ENCODE measurements around the gene FRYL. TPM values are rescaled to one million over a fixed set of nuclear protein-coding genes. Genes with fewer than 3 reads are reported as not detected.
A peak's percentile ranks its signal among the peaks of the same experiment; 100 is the strongest.

FRYL gene
- total RNA-seq, 1 donor from 2014 or later: 50.0 TPM

DNA sequence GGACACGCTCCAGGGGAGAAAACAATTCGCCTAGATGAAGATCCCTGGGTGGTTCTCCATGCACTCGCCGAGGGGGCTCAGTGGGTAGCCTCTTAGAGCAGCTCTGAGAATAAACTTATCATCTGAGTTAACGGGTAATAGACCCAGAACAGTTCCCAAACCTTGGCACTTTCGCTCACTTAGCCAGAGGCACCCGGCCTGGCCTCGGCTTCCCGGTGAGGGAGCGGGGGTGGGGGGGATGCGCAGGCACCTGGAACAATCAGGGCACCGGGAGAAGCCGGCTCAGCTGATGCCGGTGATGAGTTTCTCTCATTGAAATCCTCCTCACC lies 290.4 kb downstream of the FRYL start:
- Mint-ChIP-seq H3K9me3 (no peaks in the 10 kb centered on the region), H3K36me3 (peaks cover 6% of the 10 kb centered on the region), H3K27ac (no peak overlapping the region), H3K4me3 (peak overlapping the region; percentile 78), H3K27me3 (peaks cover 75% of the 10 kb centered on the region), H3K4me1 (ENCODE audit: unreplicated experiment) (no peaks in the 10 kb centered on the region)
- TF ChIP-seq, protein P1, sequence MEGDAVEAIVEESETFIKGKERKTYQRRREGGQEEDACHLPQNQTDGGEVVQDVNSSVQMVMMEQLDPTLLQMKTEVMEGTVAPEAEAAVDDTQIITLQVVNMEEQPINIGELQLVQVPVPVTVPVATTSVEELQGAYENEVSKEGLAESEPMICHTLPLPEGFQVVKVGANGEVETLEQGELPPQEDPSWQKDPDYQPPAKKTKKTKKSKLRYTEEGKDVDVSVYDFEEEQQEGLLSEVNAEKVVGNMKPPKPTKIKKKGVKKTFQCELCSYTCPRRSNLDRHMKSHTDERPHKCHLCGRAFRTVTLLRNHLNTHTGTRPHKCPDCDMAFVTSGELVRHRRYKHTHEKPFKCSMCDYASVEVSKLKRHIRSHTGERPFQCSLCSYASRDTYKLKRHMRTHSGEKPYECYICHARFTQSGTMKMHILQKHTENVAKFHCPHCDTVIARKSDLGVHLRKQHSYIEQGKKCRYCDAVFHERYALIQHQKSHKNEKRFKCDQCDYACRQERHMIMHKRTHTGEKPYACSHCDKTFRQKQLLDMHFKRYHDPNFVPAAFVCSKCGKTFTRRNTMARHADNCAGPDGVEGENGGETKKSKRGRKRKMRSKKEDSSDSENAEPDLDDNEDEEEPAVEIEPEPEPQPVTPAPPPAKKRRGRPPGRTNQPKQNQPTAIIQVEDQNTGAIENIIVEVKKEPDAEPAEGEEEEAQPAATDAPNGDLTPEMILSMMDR (conservative IDR thresholded peaks at IDR 0.05): no peak
- DNase-seq (ENCODE audit: extremely low spot score, unreplicated experiment): no peak

DNA sequence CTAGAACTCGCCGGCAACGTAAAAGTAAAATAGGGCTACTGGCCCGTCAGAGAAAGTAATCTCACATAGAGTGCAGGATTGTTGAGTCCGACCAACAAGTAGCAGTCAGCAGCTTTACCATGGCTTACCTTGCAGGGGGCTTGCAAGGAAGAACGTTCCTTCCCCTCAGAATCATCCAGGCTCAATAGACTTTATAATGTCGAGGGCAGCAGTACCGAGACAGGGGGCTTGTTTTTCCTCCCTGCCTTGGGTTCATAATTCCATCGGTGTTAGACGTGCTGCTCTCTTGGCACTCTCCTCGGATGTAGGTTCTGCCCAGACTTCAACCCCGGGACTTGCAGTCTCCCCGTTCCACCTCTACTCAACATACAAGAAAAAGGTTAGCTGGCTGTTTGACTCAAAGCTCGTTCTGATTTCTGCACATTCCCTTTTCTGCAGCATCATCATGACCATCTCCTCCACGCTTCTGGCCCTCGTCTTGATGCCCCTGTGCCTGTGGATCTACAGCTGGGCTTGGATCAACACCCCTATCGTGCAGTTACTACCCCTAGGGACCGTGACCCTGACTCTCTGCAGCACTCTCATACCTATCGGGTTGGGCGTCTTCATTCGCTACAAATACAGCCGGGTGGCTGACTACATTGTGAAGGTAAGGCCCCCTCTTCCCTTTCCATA lies 295.4 kb downstream of the FRYL start:
- H3K36me3 Mint-ChIP-seq: peaks cover 6% of the 10 kb centered on the region
- DNase-seq (ENCODE audit: extremely low spot score, unreplicated experiment): no peak
- peak overlapping the region; percentile 32 for H3K27ac Mint-ChIP-seq
- peak overlapping the region; percentile 82 for H3K4me3 Mint-ChIP-seq
- H3K4me1 Mint-ChIP-seq (ENCODE audit: unreplicated experiment): peaks cover 6% of the 10 kb centered on the region
- H3K27me3 Mint-ChIP-seq: peaks cover 79% of the 10 kb centered on the region
- TF ChIP-seq, protein P1 (conservative IDR thresholded peaks at IDR 0.05): no peak
- no peaks in the 10 kb centered on the region for H3K9me3 Mint-ChIP-seq

DNA sequence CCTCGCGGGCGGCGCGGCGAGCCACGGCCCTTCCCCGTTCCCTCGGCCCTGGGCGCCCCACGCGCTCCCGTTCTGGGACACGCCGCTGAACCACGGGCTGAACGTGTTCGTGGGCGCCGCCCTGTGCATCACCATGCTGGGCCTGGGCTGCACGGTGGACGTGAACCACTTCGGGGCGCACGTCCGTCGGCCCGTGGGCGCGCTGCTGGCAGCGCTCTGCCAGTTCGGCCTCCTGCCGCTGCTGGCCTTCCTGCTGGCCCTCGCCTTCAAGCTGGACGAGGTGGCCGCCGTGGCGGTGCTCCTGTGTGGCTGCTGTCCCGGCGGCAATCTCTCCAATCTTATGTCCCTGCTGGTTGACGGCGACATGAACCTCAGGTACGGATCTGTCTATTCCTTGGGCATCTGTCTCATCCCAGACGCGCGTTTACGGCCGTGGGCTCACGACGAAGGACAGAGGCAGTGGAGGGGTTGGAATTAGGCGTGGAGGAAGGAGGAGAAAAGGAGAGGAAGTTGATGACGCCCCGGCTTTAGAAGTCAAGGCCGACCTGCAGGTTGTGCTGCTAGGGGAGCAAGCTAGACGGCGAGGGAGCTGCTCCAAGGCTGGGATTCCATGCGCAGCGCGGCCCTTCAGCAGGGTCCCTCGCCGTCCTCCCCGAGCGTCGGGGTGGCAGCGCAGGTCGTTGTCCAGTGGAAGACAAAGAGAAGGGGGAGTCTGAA lies 296.1 kb downstream of the FRYL start:
- Mint-ChIP-seq H3K27me3 (peaks cover 72% of the 10 kb centered on the region), H3K27ac (peak overlapping the region; percentile 32), H3K9me3 (no peaks in the 10 kb centered on the region), H3K4me1 (ENCODE audit: unreplicated experiment) (peaks cover 6% of the 10 kb centered on the region), H3K4me3 (peak overlapping the region; percentile 82), H3K36me3 (peaks cover 6% of the 10 kb centered on the region)
- TF ChIP-seq, protein P1 (conservative IDR thresholded peaks at IDR 0.05): no peak
- no peak for DNase-seq (ENCODE audit: extremely low spot score, unreplicated experiment)

DNA sequence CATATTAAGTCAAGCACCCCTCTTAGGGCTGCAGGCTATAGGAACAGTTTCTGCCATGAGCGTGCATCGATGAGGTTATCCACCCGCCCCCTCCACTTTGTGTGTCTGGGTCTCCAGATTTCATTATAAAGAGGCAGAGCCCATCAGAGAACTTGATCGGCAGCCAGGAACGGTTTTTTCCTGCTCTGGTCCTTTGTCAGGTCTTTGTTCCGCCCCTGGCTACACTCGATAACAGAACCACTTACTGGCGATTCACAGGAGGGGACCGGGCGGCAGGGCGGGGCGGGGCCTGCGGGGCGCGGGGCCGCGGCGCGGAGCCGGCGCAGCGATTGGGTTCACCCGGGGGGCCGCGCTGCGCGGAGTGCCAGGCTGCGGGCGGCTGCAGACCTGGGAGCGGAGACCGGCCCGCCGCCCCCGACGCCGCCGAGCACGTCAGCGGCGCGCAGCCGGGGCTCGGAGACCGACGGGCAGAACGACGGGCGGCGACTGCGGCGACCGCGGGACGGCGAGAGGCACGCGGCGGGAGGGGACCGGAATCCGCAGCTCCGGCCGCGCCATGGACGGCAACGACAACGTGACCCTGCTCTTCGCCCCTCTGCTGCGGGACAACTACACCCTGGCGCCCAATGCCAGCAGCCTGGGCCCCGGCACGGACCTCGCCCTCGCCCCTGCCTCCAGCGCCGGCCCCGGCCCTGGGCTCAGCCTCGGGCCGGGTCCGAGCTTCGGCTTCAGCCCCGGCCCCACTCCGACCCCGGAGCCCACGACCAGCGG lies 296.9 kb downstream of the FRYL start, which contains the start of gene SLC10A4:
TSS of gene SLC10A4 (plus strand) at position 338 of the 771 bp plus-strand sequence. CDS start at position 557, 219 bp downstream.
- Mint-ChIP-seq H3K27ac (peak within 1 kb of the TSS; percentile 32), H3K36me3 (peaks cover 6% of the 10 kb centered on the region), H3K4me3 (peak within 1 kb of the TSS; percentile 84), H3K9me3 (no peaks in the 10 kb centered on the region), H3K27me3 (peaks cover 68% of the 10 kb centered on the region), H3K4me1 (ENCODE audit: unreplicated experiment) (peaks cover 6% of the 10 kb centered on the region)
- TF ChIP-seq, protein P1 (conservative IDR thresholded peaks at IDR 0.05): no peak
- DNase-seq (ENCODE audit: extremely low spot score, unreplicated experiment): no peak

DNA sequence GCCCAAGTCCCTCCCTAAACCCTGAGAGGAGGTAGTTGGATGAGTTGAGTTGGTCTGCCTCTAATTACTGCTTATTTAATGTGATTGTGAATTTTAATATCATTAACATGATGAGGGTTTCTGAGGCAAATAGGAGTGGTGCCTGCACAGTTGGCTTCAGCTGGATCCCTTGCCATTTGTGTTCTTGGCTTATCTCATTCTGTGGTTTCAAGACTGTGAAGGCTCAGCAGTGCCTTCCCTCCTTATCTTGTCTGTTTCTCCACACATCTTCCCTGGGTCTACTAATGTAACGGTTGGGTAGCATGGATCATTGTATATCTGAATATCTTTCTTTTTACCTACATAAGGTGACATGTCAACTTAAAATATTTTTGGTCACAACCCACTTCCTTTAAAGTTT lies 298.5 kb downstream of the FRYL start:
- H3K27ac Mint-ChIP-seq: no peak overlapping the region

More for the DNA sequence above, 298.5 kb downstream of the FRYL start:
- no peak overlapping the region for H3K4me3 Mint-ChIP-seq
- H3K27me3 Mint-ChIP-seq: peaks cover 55% of the 10 kb centered on the region
- TF ChIP-seq, protein P1 (conservative IDR thresholded peaks at IDR 0.05): no peak
- no peak for DNase-seq (ENCODE audit: extremely low spot score, unreplicated experiment)
- no peaks in the 10 kb centered on the region for H3K9me3 Mint-ChIP-seq
- H3K4me1 Mint-ChIP-seq (ENCODE audit: unreplicated experiment): peaks cover 6% of the 10 kb centered on the region
- no peaks in the 10 kb centered on the region for H3K36me3 Mint-ChIP-seq
